Parathyroid adenoma (tissue), 2 donors: ENCODE measurements around the gene USF1.

Experiments
- H2AFZ ChIP-seq: fragments of 300-600 bp; sonication (generic); one replicate; pipeline ENCODE4 v1.7.0; 2017; ENCODE audit warnings: antibody characterized with exemption, mild to moderate bottlenecking
- H3K27ac ChIP-seq: fragments of 300-600 bp; sonication (generic); one replicate; pipeline ENCODE4 v1.7.0; 2017
- H3K27me3 ChIP-seq: fragments of 300-600 bp; sonication (generic); one replicate; pipeline ENCODE4 v1.7.0; 2017; ENCODE audit warnings: low read length; ENCODE audit not compliant: control insufficient read depth, insufficient read depth
- H3K36me3 ChIP-seq: fragments of 300-600 bp; sonication (generic); one replicate; pipeline ENCODE4 v1.7.0; 2017; ENCODE audit warnings: low read length; ENCODE audit not compliant: control insufficient read depth, insufficient read depth
- H3K4me1 ChIP-seq: fragments of 300-600 bp; sonication (generic); one replicate; pipeline ENCODE4 v1.7.0; 2017; ENCODE audit warnings: control low read depth
- H3K4me2 ChIP-seq: fragments of 300-600 bp; sonication (generic); one replicate; pipeline ENCODE4 v1.7.0; 2017; ENCODE audit warnings: low read length
- H3K4me3 ChIP-seq: fragments of 300-600 bp; sonication (generic); one replicate; pipeline ENCODE4 v1.7.0; 2017; ENCODE audit warnings: low read depth, low read length
- H3K79me2 ChIP-seq: fragments of 300-600 bp; sonication (generic); one replicate; pipeline ENCODE4 v1.7.0; 2017; ENCODE audit warnings: control low read depth
- H3K9ac ChIP-seq: fragments of 300-600 bp; sonication (generic); one replicate; pipeline ENCODE4 v1.7.0; 2017; ENCODE audit warnings: mild to moderate bottlenecking
- H3K9me3 ChIP-seq: fragments of 300-600 bp; sonication (generic); one replicate; pipeline ENCODE4 v1.7.0; 2017; ENCODE audit warnings: low read length; ENCODE audit not compliant: control insufficient read depth
- TF ChIP-seq, protein P1 (sequence below): fragments of 300-600 bp; sonication (generic); IDR thresholded peaks from one replicate; pipeline ENCODE4 v1.7.0; 2017; ENCODE audit warnings: antibody characterized with exemption, mild to moderate bottlenecking
- donor health status: primary hyperparathyroidism.

The USF1 gene

DNA sequence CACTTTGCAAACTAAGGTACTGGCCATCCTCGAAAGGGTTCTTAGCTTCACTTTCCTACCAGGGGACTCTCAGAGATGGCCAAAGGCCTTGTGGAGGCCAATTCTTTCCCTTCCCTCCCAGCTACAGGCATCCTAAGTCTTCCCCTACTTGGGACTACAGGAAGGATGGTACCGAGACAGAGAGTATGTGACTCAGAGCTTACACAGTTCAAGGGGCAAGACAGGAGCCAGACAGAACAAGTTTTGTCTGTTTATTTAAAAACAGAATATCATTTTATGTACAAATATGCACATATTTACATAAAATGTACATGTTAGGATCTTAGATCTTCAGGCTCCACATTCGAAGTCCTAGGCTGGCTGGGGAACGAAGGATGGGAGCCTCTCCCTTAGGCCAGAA lies 25.0 kb upstream of the USF1 start:
- H3K9me3 ChIP-seq = no peaks in the 10 kb centered on the region
- no peak overlapping the region for H3K4me2 ChIP-seq
- no peak overlapping the region for H3K27ac ChIP-seq
- TF ChIP-seq, protein P1, sequence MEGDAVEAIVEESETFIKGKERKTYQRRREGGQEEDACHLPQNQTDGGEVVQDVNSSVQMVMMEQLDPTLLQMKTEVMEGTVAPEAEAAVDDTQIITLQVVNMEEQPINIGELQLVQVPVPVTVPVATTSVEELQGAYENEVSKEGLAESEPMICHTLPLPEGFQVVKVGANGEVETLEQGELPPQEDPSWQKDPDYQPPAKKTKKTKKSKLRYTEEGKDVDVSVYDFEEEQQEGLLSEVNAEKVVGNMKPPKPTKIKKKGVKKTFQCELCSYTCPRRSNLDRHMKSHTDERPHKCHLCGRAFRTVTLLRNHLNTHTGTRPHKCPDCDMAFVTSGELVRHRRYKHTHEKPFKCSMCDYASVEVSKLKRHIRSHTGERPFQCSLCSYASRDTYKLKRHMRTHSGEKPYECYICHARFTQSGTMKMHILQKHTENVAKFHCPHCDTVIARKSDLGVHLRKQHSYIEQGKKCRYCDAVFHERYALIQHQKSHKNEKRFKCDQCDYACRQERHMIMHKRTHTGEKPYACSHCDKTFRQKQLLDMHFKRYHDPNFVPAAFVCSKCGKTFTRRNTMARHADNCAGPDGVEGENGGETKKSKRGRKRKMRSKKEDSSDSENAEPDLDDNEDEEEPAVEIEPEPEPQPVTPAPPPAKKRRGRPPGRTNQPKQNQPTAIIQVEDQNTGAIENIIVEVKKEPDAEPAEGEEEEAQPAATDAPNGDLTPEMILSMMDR = no peak
- no peak overlapping the region for H2AFZ ChIP-seq
- H3K36me3 ChIP-seq = no peaks in the 10 kb centered on the region
- H3K79me2 ChIP-seq = no peaks in the 10 kb centered on the region
- no peaks in the 10 kb centered on the region for H3K27me3 ChIP-seq
- no peaks in the 10 kb centered on the region for H3K4me1 ChIP-seq
- no peak overlapping the region for H3K9ac ChIP-seq
- no peak overlapping the region for H3K4me3 ChIP-seq

DNA sequence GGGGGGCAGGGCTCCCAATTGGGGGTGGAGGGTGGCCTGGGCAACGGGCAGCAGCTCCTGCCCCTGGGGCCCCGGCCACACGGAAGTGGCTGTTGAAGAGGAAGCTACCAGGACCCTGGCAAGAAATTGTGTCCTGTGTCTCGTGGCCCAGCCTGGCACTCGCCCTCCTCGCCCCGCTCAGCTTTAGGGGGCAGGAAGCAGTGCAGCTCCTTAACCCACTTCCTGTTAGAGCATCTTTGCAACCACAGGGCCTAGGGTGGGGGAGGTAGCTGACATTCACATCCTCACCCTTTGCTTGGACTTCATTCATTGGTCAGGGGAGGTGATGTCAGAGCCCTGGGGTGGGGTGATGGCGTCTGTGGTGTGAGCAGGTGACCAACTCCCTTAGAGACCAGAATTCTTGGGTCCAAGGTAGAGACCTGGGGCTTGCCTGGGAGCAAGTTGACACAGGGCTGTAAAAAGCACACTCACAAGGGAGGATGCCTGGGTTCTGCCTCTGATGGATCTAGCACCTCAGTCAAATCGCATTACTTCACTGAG lies 24.0 kb upstream of the USF1 start, which contains the start of gene ARHGAP30:
ARHGAP30 (minus strand) TSS at position 161 of the 540 bp plus-strand sequence. CDS start 267 bp downstream, outside the sequence.
- Histone ChIP-seq H3K4me3 (no peak within 1 kb of the TSS), H3K36me3 (no peaks in the 10 kb centered on the region), H3K4me1 (no peaks in the 10 kb centered on the region), H3K27ac (no peak within 1 kb of the TSS), H3K9me3 (no peaks in the 10 kb centered on the region), H3K9ac (no peak within 1 kb of the TSS), H2AFZ (no peak within 1 kb of the TSS), H3K79me2 (no peaks in the 10 kb centered on the region), H3K27me3 (no peaks in the 10 kb centered on the region), H3K4me2 (no peak within 1 kb of the TSS)
- TF ChIP-seq, protein P1 = no peak

DNA sequence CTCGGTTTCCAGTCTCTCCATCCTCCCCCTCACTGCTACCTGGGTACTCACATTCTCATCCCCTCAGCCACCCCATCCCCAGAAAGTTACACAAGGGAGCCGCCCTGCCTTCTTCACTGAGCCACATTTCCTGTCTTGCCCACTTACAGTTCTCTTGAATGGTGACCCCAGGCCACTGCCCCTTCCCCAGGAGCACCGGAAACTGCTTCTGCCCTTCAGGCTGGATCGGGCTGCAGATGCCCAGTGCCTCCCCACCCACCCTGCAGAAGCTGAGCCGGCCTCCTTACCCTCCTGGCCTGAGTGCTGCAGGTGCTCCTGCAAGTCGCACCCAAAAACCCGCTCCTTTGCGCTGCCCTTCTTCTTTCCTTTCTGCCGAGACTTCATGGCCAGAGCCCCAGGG lies 23.5 kb upstream of the USF1 start:
- Histone ChIP-seq H3K27me3 (no peaks in the 10 kb centered on the region), H3K79me2 (no peaks in the 10 kb centered on the region), H3K9ac (no peak overlapping the region), H3K4me3 (no peak overlapping the region), H3K36me3 (no peaks in the 10 kb centered on the region), H3K4me1 (no peaks in the 10 kb centered on the region), H3K4me2 (no peak overlapping the region), H2AFZ (no peak overlapping the region), H3K27ac (no peak overlapping the region), H3K9me3 (no peaks in the 10 kb centered on the region)
- TF ChIP-seq, protein P1 = no peak

DNA sequence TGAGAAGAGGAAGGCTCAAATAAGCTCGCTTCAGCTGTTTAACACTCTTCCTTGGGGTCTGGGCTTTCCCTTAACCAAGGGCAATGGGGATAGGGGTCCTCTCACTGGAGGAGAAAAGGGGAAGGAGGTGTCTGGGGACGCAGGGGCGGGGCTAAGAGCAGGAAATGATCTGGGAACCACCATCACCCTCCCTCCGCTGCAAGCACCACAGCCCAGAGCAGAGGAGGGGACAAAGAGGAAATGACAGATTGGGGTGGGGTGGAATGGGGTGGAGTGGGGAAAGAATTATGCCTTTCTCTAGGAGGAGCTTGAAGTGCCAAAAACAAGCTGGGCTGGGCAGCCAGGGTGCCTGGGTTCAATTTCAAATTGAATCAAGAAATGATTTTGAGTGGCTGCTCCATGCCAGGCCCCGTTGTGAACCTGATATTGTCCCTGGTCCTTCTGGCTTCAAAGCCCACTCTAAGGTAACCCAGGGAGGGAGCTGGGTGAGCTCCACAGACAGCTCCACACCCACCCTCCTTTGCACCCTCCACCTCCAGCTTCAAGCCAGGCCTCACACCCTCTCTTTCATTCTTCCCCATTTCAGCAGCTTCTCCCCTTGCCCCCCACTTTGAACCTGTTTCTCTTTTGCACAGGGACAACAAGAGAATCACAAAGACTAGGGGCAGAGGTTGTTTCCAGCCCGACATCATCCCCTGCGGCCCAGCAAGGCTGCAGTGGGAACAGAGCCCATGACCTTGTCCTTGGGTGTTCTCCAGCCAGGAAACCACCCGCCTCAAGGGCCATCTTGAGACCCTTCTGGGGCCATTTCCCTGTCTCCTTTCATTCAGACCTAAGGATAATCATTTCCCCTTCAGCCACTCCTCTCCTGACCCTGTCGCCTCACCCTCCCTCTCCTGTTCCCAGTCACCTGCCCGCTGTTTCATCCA lies 22.8 kb upstream of the USF1 start:
- Histone ChIP-seq H3K27ac (no peak overlapping the region), H3K27me3 (no peaks in the 10 kb centered on the region), H3K79me2 (no peaks in the 10 kb centered on the region), H3K9me3 (no peaks in the 10 kb centered on the region), H3K9ac (no peak overlapping the region), H3K4me2 (no peak overlapping the region), H3K4me3 (no peak overlapping the region), H3K4me1 (no peaks in the 10 kb centered on the region), H3K36me3 (no peaks in the 10 kb centered on the region), H2AFZ (no peak overlapping the region)
- TF ChIP-seq, protein P1 = no peak
